ENCODE data around the gene APLP1. TPM values are rescaled to one million over a fixed set of nuclear protein-coding genes. Genes with fewer than 3 reads are reported as not detected.
"Not testable (repeated sequence)": the region's sequence is repeated elsewhere in the genome, so short reads cannot be mapped to it uniquely, and the experiment has no call there.

The APLP1 gene
- total RNA-seq, 1 donor from 2014 or later: 3.5 TPM

DNA sequence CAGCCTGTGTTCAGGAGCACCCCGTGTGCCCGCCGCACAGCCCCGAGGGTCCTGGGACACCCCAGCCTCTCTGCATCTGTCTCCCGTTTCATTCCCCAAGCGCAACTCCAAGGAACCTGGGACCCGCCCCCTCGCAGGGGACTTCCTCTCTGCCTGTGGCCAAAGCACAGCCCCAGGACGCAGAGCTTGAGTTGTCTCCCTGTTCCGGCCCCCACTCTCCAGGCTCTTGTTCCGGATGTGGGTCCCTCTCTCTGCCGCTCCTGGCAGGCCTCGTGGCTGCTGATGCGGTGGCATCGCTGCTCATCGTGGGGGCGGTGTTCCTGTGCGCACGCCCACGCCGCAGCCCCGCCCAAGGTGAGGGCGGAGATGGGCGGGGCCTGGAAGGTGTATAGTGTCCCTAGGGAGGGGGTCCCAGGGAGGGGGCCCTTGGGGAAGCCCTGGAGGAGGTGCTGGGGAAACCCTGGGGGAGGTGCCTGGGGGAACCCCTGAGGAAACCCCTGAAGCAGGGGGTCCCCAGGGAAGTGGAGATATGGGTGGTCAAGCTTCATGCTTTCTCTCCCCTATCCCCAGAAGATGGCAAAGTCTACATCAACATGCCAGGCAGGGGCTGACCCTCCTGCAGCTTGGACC, 35.3 kb downstream of the APLP1 start:
- DNase-seq (ENCODE audit: low spot score): peak; percentile 92

DNA sequence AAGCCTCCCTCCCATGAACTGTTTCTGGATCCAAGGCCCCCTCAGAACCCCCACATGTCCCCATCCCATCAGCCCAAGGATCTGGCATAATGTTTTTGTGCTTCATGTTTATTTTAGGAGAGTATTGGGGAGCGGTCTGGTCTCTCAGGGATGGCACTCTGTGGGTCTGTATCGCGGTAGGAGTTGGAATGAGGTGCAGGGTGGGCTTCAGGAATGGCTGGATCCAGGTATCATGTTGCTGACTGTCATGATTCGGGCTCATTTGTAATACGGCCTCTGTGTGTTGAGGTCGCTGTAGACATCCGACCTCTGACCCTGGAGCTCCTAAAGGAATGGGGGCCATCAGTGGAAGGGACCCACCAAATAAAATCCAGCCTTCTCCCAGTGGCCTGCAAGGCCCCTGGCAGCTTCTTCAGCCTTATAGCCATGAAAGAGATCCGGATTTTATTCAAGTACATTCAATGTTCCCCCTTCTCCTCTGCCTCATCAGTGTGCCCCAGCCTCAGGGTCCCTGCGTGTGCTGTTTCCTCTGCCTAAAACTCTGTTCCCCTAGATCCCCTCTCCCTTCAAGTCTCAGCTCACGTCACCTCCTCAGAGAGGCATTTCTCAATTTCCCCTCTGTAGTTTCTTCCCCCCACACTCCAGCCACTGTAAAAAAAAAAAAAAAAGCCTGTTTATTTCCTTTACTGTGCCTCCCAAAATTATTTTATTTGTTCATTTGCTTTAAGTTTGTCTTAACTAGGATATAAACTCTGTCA, 36.1 kb downstream of the APLP1 start:
- no peak for DNase-seq (ENCODE audit: low spot score)

DNA sequence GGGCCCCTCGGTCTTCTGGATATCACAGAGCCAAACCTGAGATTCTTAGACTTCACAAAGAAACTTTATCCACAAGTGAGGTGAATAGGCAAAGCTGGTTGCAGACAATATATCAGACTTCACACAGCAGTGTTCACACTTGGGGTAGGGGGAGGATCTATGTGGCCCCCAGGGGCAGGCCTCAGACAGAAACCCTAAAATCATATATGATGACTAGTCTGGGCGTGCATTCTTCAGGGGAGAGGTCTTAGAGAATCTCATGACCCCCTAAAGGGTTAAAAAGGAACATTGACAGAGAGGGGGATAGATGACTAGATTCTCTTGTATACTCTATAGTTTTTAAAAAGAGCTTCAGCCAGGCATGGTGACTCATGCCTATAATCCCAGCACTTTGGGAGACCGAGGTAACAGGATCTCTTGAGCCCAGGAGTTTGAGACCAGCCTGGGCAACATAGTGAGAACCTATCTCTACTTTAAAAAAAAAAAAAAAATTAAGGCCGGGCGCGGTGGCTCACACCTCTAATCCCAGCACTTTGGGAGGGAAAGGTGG, 36.9 kb downstream of the APLP1 start:
- no peak for DNase-seq (ENCODE audit: low spot score)

DNA sequence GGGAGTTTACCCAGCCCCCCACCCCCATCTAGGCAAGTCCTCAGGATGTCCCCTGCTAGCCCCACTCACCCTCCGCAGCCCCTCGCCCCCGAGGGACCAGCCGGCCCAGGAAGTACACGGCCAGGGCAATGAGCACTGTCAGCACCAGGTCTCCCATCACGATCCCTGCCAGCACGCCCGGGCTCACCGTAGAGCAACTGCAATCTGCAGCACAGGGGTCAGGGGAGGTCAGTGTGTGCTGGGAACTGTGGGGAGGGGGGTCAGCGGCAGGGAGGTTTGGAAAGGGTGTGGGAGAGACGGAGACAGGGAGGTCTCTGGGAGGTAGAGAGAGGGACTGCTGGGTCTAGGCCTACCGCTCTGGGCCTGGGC, 39.0 kb downstream of the APLP1 start:
- no peak for DNase-seq (ENCODE audit: low spot score)

DNA sequence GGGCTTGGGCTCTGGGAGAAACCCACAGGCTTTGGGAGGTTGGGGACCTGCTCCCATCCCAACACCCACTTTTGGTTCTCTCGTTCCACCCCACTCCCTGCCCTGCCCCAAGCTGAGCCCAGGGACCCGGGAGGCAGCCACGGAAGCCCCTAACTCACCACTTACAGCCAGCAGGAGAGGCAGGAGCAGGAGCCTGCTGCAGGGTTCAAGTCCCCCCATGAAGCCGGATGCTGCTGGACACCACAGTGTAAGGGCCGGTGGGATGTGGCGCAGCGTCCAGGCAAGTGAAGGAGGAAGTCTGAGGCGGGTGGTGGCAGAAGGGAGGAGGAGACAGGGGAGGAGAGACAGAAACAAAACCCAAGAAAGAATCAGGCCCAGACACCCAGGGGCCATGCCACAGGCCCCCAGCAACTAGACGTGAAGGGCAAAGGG, 39.7 kb downstream of the APLP1 start, which contains the start of gene TYROBP:
TSS of gene TYROBP (minus strand) at position 286 of the 432 bp plus-strand sequence. CDS start at position 219, 67 bp downstream.
- no peak for DNase-seq (ENCODE audit: low spot score)

DNA sequence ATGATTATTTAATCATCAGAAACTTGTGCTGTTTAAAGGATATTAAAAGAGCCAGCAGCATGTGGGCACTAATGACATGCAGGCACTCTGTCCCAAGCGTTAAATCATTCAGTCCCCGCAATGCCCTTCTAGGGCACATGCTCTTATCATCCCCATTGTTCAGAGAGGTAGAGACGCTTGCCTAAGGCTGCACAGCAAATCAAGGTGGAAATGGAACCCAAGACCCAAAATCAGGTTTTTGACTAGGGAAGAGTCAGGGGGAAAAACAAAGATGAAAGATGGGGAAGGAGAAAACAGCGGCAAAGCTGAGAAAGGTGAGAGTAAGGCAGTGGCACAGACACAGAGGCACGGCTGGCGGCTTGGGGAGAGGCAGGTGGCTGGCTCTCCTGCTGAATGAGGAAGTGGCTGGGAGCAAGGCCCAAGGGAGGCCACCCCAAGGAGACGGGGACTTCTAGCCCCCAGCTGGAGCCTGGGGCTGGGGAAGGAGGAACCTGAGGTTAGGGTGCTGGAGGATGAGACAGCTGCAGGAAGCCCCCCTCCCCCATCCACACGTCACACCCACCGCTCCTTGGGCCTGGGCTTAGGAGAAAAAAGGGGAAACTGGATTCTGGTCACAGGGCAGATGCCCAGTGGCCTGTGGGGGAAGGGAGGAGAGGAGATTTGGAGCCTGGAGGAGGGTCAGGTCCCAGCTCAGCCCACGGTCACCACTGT, 40.8 kb downstream of the APLP1 start:
- peak; percentile 91 for DNase-seq (ENCODE audit: low spot score)

DNA sequence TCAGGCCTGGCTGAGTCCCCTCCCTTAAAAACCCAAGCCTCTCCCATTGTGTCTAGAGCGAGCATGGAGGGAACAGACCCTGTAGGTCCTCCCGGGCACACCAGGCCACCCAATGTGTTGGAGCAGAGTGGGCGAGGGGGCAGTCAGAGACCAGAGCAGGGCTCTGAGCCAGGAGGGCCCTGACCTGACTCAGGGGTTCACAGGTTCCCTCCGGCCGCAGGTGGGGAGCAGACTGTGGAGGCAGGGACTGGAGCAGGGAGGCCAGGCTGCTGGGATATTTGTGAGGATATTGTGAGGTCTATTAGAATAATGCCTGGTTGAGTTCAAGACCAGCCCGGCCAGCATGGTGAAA, 41.3 kb downstream of the APLP1 start:
- DNase-seq (ENCODE audit: low spot score): no peak

DNA sequence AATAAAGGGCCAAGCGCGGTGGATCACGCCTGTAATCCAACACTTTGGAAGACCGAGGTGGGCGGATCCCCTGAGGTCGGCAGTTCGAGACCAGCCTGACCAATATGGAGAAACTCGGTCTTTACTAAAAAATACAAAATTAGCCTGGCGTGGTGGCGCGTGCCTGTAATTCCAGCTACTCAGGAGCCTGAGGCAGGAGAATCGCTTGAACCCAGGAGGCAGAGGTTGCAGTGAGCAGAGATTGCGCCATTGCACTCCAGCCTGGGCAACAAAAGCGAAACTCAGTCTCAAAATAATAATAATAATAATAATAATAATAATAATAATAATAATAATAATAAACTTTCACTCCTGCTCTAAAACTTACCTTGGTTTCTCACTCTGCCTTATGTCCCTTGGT, 42.0 kb downstream of the APLP1 start:
- DNase-seq (ENCODE audit: low spot score): not testable (repeated sequence)

DNA sequence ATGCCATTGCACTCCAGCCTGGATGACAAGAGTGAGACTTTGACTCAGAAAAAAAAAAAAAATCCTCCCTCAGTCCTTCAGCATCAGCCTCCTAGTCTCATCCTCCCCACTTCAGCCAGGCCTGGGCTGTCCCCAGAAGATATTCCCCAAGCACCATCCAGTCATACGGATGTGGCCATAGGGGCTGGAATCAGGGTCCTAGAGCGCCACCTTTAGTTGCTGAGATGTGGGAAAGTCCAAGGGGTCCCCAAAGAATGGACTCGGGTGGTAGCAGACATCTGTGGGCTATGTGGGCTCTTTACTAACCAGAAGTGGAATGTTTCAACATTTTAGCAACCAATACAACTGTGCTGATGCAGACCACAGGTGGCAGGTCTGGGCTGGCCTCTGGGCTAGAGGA, 42.8 kb downstream of the APLP1 start:
- no peak for DNase-seq (ENCODE audit: low spot score)

DNA sequence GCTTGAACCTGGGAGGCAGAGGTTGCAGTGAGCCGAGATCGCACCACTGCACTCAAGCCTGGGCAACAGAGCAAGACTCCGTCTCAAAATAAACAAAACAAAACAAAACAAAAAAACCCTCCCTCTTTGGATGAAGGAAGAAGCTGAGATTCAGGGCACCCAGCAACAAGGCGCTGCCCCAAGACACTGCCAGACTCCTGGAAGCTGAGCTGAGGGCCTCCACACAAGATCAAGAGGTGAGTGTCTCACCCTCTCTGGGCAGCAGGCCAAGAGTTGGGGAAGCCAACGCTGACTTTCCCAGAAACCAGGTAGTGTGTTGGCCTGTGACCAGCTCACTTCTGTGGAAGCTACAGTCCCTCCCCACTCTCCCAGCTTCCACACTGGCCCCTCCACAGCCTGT, 43.4 kb downstream of the APLP1 start:
- no peak for DNase-seq (ENCODE audit: low spot score)

DNA sequence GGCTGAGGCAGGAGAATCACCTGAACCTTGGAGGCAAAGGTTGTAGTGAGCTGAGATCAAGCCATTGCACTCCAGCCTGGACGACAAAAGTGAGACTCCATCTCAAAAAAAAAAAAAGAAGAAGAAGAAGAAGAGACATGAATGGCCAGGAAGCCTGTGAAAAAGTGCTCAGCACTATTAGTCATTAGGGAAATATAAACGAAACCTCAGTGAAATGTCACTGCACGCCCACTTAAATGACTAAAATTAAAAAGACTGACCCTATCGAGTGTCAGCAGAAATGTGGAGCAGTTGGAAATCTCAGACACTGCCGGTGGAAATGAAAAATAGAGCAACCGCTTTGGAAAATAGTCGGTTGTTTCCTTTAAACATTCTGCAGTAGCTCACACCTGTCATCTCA, 45.2 kb downstream of the APLP1 start:
- DNase-seq (ENCODE audit: low spot score): no peak

DNA sequence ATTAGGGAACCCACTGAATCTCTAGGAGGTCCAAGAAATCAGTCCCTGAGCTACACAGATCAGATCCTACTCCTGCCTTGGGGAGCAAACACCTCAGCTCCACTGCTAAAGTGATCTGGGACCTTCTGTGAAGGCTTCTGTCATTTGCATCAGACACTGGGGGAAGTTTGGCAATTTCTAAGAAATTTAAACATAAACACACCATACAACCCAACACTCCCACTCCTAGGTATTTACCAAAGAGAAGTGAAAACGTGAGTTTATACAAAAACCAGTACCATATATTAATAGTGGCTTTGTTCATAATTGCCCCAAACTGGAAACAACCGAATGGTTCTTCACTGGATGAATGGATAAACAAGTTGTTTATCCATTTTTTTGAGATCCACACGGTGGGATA, 47.1 kb downstream of the APLP1 start:
- no peak for DNase-seq (ENCODE audit: low spot score)

DNA sequence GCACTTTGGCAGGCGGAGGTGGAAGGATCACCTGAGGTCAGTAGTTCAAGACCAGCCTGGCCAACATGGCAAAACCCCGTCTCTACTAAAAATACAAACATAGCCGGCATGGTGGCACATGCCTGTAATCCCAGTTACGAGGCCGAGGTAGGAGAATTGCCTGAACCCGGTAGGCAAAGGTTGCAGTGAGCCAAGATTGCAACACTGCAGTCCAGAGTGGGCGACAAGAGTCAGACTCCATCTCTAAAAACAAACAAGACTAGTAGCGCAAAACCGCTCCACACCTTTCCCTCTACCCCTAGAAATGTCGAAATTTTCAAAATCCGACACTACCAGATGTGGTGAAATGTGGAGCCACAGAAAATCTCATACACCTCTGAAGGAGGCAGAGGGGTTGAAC, 50.9 kb downstream of the APLP1 start:
- DNase-seq (ENCODE audit: low spot score): no peak

DNA sequence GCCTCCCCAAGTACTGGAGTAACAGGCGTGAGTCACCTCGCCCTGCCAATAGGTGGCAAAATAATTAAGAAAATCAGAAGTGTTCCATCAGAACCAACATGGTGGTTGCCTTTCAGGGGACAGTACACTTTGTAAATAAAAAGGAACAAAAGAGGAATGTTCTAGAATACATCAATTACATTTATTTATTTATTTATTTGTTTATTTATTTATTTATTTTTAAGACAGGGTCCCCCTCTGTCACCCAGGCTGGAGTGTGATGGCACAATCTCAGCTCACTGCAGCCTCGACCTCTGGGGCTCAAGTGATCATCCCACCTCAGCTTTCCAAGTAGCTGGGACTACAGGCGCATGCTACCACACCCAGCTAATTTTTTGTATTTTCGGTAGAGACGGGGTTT, 52.6 kb downstream of the APLP1 start:
- no peak for DNase-seq (ENCODE audit: low spot score)

DNA sequence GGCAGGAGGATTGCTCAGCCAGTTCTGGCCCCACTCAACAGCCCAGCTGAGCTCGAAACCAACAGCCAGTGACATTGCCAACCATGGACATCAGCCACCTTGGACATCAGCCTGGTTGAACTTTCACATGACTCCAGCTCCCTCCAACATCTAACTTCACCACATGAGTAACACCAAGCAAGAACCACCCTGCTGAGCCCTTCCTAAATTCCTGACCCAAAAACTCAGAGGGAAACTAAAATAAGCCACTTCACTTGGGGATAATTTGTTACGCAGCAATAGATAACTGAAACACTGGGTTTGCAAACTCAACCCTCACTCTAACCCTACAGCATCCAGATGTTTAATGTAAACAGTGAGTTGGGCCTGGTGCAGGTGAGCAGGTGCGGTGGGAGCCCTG, 57.1 kb downstream of the APLP1 start:
- no peak for DNase-seq (ENCODE audit: low spot score)

DNA sequence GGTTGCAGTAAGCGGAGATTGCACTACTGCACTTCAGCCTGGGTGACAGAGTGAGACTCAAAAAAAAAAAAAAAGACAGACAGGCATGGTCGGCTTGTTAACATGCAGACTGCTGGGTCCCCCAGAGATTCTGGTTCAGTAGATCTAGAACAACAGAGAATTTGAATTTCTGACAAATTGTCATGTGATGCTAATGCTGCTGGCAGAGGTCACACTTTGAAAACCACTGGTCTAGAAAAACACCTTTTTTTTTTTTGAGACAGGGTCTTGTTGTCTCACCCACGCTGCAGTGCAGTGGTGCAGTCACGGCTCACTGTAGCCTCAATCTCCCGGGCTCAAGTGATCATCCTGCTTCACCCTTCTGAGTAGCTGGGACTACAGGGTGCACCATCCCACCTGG, 60.1 kb downstream of the APLP1 start:
- DNase-seq (ENCODE audit: low spot score): no peak

Other genes starting within 250 kb of the APLP1 start
- gene RBM42, start 239.5 kb upstream of the APLP1 start, total RNA-seq: 63.9 TPM
- 0.74 TPM for gene ETV2, start 226.8 kb upstream of the APLP1 start, total RNA-seq
- gene COX6B1, start 220.3 kb upstream of the APLP1 start, total RNA-seq: 362 TPM
- 0.45 TPM for gene UPK1A, start 202.1 kb upstream of the APLP1 start, total RNA-seq
- gene ZBTB32, start 164.0 kb upstream of the APLP1 start, total RNA-seq: not detected
- 33.5 TPM for gene KMT2B, start 150.6 kb upstream of the APLP1 start, total RNA-seq
- gene IGFLR1, start 126.1 kb upstream of the APLP1 start, total RNA-seq: 10.8 TPM
- gene U2AF1L4, start 123.2 kb upstream of the APLP1 start, total RNA-seq: 12.8 TPM
- 66.8 TPM for gene PSENEN, start 122.9 kb upstream of the APLP1 start, total RNA-seq
- 12.9 TPM for gene LIN37, start 120.0 kb upstream of the APLP1 start, total RNA-seq
- 506 TPM for gene HSPB6, start 111.5 kb upstream of the APLP1 start, total RNA-seq
- gene PROSER3, start 110.4 kb upstream of the APLP1 start, total RNA-seq: 16.6 TPM
- gene ARHGAP33, start 93.0 kb upstream of the APLP1 start, total RNA-seq: 2.7 TPM
- not detected for gene PRODH2, start 55.7 kb upstream of the APLP1 start, total RNA-seq
- gene NPHS1, start 16.1 kb upstream of the APLP1 start, total RNA-seq: not detected
- gene KIRREL2, start 11.7 kb upstream of the APLP1 start, total RNA-seq: not detected
- 33.3 TPM for gene NFKBID, start 32.0 kb downstream of the APLP1 start, total RNA-seq
- gene HCST, start 34.0 kb downstream of the APLP1 start, total RNA-seq: 20.9 TPM
- 201 TPM for gene TYROBP, start 39.7 kb downstream of the APLP1 start, total RNA-seq
- gene LRFN3, start 67.8 kb downstream of the APLP1 start, total RNA-seq: 11.5 TPM
- gene SDHAF1, start 126.6 kb downstream of the APLP1 start, total RNA-seq: 8.2 TPM
- gene SYNE4, start 140.2 kb downstream of the APLP1 start, total RNA-seq: not detected
- 12.6 TPM for gene ALKBH6, start 145.6 kb downstream of the APLP1 start, total RNA-seq
- 19.7 TPM for gene CLIP3, start 164.3 kb downstream of the APLP1 start, total RNA-seq
- gene THAP8, start 185.7 kb downstream of the APLP1 start, total RNA-seq: 5.2 TPM
- 0.32 TPM for gene WDR62, start 186.3 kb downstream of the APLP1 start, total RNA-seq
- gene OVOL3, start 242.6 kb downstream of the APLP1 start, total RNA-seq: not detected
- gene POLR2I, start 246.3 kb downstream of the APLP1 start, total RNA-seq: 63.6 TPM
- 87.1 TPM for gene TBCB, start 246.9 kb downstream of the APLP1 start, total RNA-seq

All from mesenteric fat pad (tissue), 1 donor.